ENCODE results near the gene CELSR1.

GRCh38 chr22:46374663-46375474 is 162.6 kb downstream of the CELSR1 start:
- no peak for TF ChIP-seq POLR2AphosphoS2 (IDR thresholded peaks at IDR 0.05; ENCODE audit: low read depth, low read length)
- no peak for TF ChIP-seq ARNT (IDR thresholded peaks at IDR 0.05)
- no peak for TF ChIP-seq ZBTB20 (CRISPR knock-in tag; IDR thresholded peaks at IDR 0.05; ENCODE audit: borderline replicate concordance, low read depth)
- no peak for TF ChIP-seq ARID2 (CRISPR knock-in tag; IDR thresholded peaks at IDR 0.05; ENCODE audit: borderline replicate concordance)
- no peak for TF ChIP-seq AGO2 (optimal IDR thresholded peaks at IDR 0.05; ENCODE audit: low read depth, low read length)
- TF ChIP-seq ZNF563 (CRISPR knock-in tag; IDR thresholded peaks at IDR 0.05): no peak
- TF ChIP-seq TCF7L2 (IDR thresholded peaks at IDR 0.05; ENCODE audit: low read depth, low read length): no peak
- TF ChIP-seq TFE3 (CRISPR knock-in tag; IDR thresholded peaks at IDR 0.05): no peak
- TF ChIP-seq ZNF883 (CRISPR knock-in tag; IDR thresholded peaks at IDR 0.05; ENCODE audit: not compliant biosample characterization): no peak
- TF ChIP-seq RNF2 (conservative IDR thresholded peaks at IDR 0.05; ENCODE audit: low read depth): no peak
- TF ChIP-seq CTCF (CRISPR knock-in tag; IDR thresholded peaks at IDR 0.05): no peak
- no peak for TF ChIP-seq POLR2A (IDR thresholded peaks at IDR 0.05; ENCODE audit: insufficient read depth in 1 of 2, low read depth in 2 of 2, low read length in 2 of 2)
- no peak for TF ChIP-seq FOXP1 (IDR thresholded peaks at IDR 0.05)
- TF ChIP-seq FOXP1 (CRISPR knock-in tag; IDR thresholded peaks at IDR 0.05): no peak
- no peak for TF ChIP-seq CREB3 (CRISPR knock-in tag; IDR thresholded peaks at IDR 0.05)
